GM12878 (cell line): ENCODE results near the gene GJA4. TPM values are rescaled to one million over a fixed set of nuclear protein-coding genes. Genes with fewer than 3 reads are reported as not detected.
"Not testable (repeated sequence)": the region's sequence is repeated elsewhere in the genome, so short reads cannot be mapped to it uniquely, and the experiment has no call there.

Experiments used
- ATAC-seq: fragments of 200-7000 bp; cut with Tn5 transposase; 3 replicates; pipeline ENCODE4 v1.9.1; 2020; ENCODE audit warnings: mild to moderate bottlenecking, moderate library complexity
- BruUV-seq: library from RNA; stranded (reverse); fragments of 400-500 nt; replicated peaks from 2 replicates; lab custom pipeline; 2021; lab: Mats Ljungman, UMichigan
- CTCF ChIA-PET: fragments of 300-600 bp; sonication (Branson Sonifier 250); formaldehyde crosslinking; extraction: SDS; loops from one replicate; lab custom pipeline; 2021; ENCODE audit warnings: inconsistent platforms; lab: Yijun Ruan, JAX
- POLR2A ChIA-PET: fragments of 350-600 bp; formaldehyde crosslinking; extraction: SDS; loops from one replicate; lab custom pipeline; 2021; ENCODE audit warnings: inconsistent platforms; lab: Charles Lee
- RAD21 ChIA-PET: fragments of 300-600 bp; sonication (Branson Sonifier 250); formaldehyde crosslinking; loops from one replicate; lab custom pipeline; 2023; ENCODE audit warnings: antibody characterized with exemption; ENCODE audit not compliant: unreplicated experiment; lab: Charles Lee
- SMC1A ChIA-PET: fragments of 300-600 bp; sonication (Branson Sonifier 250); formaldehyde crosslinking; loops from one replicate; lab custom pipeline; 2023; ENCODE audit not compliant: unreplicated experiment, uncharacterized antibody; lab: Charles Lee
- DNase-seq: peaks from one replicate; pipeline ENCODE4 v3.0.0-alpha.2; 2011; ENCODE audit warnings: low read depth, low spot score
- FAIRE-seq: peaks from 3 replicates; lab custom pipeline; 2011; peaks lifted over from hg19 to GRCh38; lab: Jason Lieb, UNC
- H2AFZ ChIP-seq: 2 replicates; pipeline ENCODE4 v1.6.0; 2011; ENCODE audit warnings: low read depth, low read length, control low read depth; ENCODE audit not compliant: control insufficient read depth
- H3K27ac ChIP-seq: 2 replicates; pipeline ENCODE4 v1.5.1; 2011; ENCODE audit warnings: control low read depth; ENCODE audit not compliant: control insufficient read depth, insufficient read depth
- H3K27me3 ChIP-seq, 2 experiments: replicated peaks in 1 of 2; 2 replicates each; pipeline versions ENCODE4 v1.6.0 to v1.6.1; 2011; ENCODE audit warnings: low read length in 1 of 2; ENCODE audit not compliant: control insufficient read depth in 2 of 2, insufficient read depth in 2 of 2
- H3K36me3 ChIP-seq, 2 experiments: 2 replicates each; pipeline ENCODE4 v1.5.1; 2011; ENCODE audit warnings: low read length in 1 of 2; ENCODE audit not compliant: control insufficient read depth in 2 of 2, insufficient read depth in 2 of 2
- H3K4me1 ChIP-seq: 2 replicates; pipeline ENCODE4 v1.6.1; 2011; ENCODE audit warnings: mild to moderate bottlenecking, low read length, moderate library complexity, mixed read lengths; ENCODE audit not compliant: control insufficient read depth, insufficient read depth
- H3K4me2 ChIP-seq: 2 replicates; pipeline ENCODE4 v1.6.0; 2011; ENCODE audit warnings: control low read depth; ENCODE audit not compliant: control insufficient read depth, insufficient read depth
- H3K4me3 ChIP-seq: fragments of 200-600 bp; sonication (generic); 2 replicates; pipeline ENCODE4 v1.5.1; 2016
- H3K79me2 ChIP-seq: 2 replicates; pipeline ENCODE4 v1.6.0; 2011; ENCODE audit warnings: low read length; ENCODE audit not compliant: control insufficient read depth, insufficient read depth
- H3K9ac ChIP-seq: 2 replicates; pipeline ENCODE4 v1.8.0; 2011; ENCODE audit warnings: low read length, control low read depth, mixed read lengths; ENCODE audit not compliant: control insufficient read depth, insufficient read depth
- H3K9me3 ChIP-seq: replicated peaks from 3 replicates; pipeline ENCODE4 v1.5.1; 2011; ENCODE audit warnings: mild to moderate bottlenecking, low read length; ENCODE audit not compliant: control insufficient read depth, insufficient read depth
- H4K20me1 ChIP-seq: 2 replicates; pipeline ENCODE4 v1.6.0; 2011; ENCODE audit not compliant: control insufficient read depth, insufficient read depth
- BRCA1 ChIP-seq: IDR thresholded peaks from 2 replicates; pipeline ENCODE4 v1.6.1; 2011; ENCODE audit warnings: low read depth, low read length, improper control_type of control experiment
- HDAC2 ChIP-seq: fragments of 200-600 bp; sonication (generic); IDR thresholded peaks from 2 replicates; pipeline ENCODE4 v1.6.1; 2017
- RAD51 ChIP-seq: fragments of 450-650 bp; IDR thresholded peaks from 2 replicates; pipeline ENCODE4 v1.6.1; 2016; ENCODE audit warnings: moderate library complexity, mild to moderate bottlenecking, inconsistent platforms
- RBBP5 ChIP-seq: fragments of 200-600 bp; sonication (generic); conservative IDR thresholded peaks from 2 replicates; pipeline ENCODE4 v1.6.1; 2016
- RUNX3 ChIP-seq: IDR thresholded peaks from 2 replicates; pipeline ENCODE4 v1.6.1; 2012; ENCODE audit warnings: low read length, inconsistent platforms
- SMAD1 ChIP-seq: fragments of 450-650 bp; IDR thresholded peaks from 2 replicates; pipeline ENCODE4 v1.6.1; 2018; ENCODE audit warnings: mild to moderate bottlenecking, low read depth; ENCODE audit not compliant: partially characterized antibody
- SMC3 ChIP-seq: IDR thresholded peaks from 2 replicates; pipeline ENCODE4 v1.6.1; 2011; ENCODE audit warnings: low read length, improper control_type of control experiment, borderline replicate concordance
- SPI1 ChIP-seq: IDR thresholded peaks from 2 replicates; pipeline ENCODE4 v1.6.1; 2011; ENCODE audit warnings: low read depth, mild to moderate bottlenecking, low read length, moderate library complexity, borderline replicate concordance; ENCODE audit not compliant: insufficient read depth
- TBL1XR1 ChIP-seq: IDR thresholded peaks from 2 replicates; pipeline ENCODE4 v1.6.1; 2012; ENCODE audit warnings: low read depth, low read length, improper control_type of control experiment
- ZSCAN29 ChIP-seq: fragments of 450-650 bp; IDR thresholded peaks from 2 replicates; pipeline ENCODE4 v1.6.1; 2017; ENCODE audit warnings: mild to moderate bottlenecking, moderate library complexity
- WGBS: methylation state at CpG from one replicate; pipeline ENCODE4 v1.1.6; 2016; ENCODE audit warnings: low lambda C conversion rate; ENCODE audit not compliant: insufficient replicate concordance, insufficient coverage; ENCODE audit errors: missing lambda C conversion rate; 5-methylcytosine and 5-hydroxymethylcytosine counted together
- in situ Hi-C: fragments of 300-500 bp; cut with MboI; formaldehyde crosslinking; loops from 9 replicates; pipeline ENCODE4 v1.14.3; 2018; ENCODE audit warnings: mixed read lengths
- intact Hi-C: fragments of 100-400 bp; cut with micrococcal nuclease; formaldehyde crosslinking; loops from one replicate; pipeline ENCODE4 v1.14.2; 2022; ENCODE audit not compliant: unreplicated experiment
- polyA plus RNA-seq, 11 experiments: library from polyadenylated mRNA; depleted of rRNA in 4 of 11; unstranded in 6 of 11; stranded (reverse) in 5 of 11; fragments of >200 nt; fragmentation: Nextera tagmentation in 4 of 11; fragmentation: Illumina TruSeq in 1 of 11; extraction: Ambion mirVana in 4 of 11; extraction: Trizol in 1 of 11; gene quantifications; 1 replicate in 1 of 11; 2 replicates in 10 of 11; pipeline versions ENCODE4 v1.2.1 to v1.2.3, GENCODE V29; 2011 to 2016; ENCODE audit warnings: inconsistent platforms in 2 of 11, missing spikeins in 2 of 11, low read depth in 1 of 11
- total RNA-seq, 4 experiments: library from RNA; depleted of rRNA in 3 of 4; stranded (reverse); fragments of >200 nt in 3 of 4; fragmentation: Illumina TruSeq in 1 of 4; extraction: Trizol in 1 of 4; gene quantifications; 2 replicates each; pipeline versions ENCODE4 v1.2.1 to v1.2.3, GENCODE V29; 2013 to 2021
- TF ChIP-seq, protein P1 (sequence below): fragments of 450-650 bp; IDR thresholded peaks from 2 replicates; pipeline ENCODE4 v1.6.1; 2014; ENCODE audit warnings: mild to moderate bottlenecking
- TF ChIP-seq, protein P2 (sequence below): fragments of 450-650 bp; formaldehyde crosslinking; IDR thresholded peaks from 2 replicates; pipeline ENCODE4 v1.4.0; 2020; ENCODE audit warnings: mild to moderate bottlenecking, moderate library complexity

Gene GJA4
- total and polyA plus RNA-seq, 10 of the 15 experiments (the other 5 are each of a cell fraction or from before 2014, with no cell fraction given) = 0.09 to 0.18 TPM; not detected in 8

DNA sequence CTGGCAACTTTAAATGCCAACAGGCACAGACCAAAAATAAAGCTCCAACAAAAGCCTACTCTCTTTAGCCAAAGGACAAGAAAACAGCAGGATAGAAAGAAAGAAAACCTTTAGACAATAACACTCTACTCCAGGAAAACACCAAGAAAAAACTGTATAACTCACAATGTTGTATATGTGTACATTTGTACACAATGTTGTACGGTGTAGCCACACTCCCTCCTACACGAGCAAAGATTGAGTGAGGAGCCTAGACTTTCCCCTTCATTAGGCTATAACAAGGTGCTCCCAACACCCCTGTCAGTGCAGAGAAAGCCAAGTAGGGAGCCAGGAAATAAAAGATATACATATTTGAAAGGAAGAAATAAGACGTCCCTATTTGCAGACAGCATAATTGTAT lies 24.0 kb downstream of the GJA4 start:
- ChIA-PET RAD21 (no interaction called here), CTCF (interaction anchor here (0.9 to 1.4 kb wide), 2 partner anchors 10 to 49 kb away, joined by 4 to 5 read pairs; no protein-coding TSS in a partner anchor), POLR2A (no interaction called here), SMC1A (no interaction called here)
- no peak overlapping the region for H3K4me3 ChIP-seq
- BruUV-seq = no TSS peak
- no peaks in the 10 kb centered on the region for H3K27me3 ChIP-seq
- H4K20me1 ChIP-seq = no peaks in the 10 kb centered on the region
- no peak overlapping the region for H2AFZ ChIP-seq
- no peaks in the 10 kb centered on the region for H3K36me3 ChIP-seq
- DNase-seq (no peak), FAIRE-seq (no peak), ATAC-seq (no peak)
- in situ Hi-C loops = no loop called here
- intact Hi-C loops = no loop called here
- H3K4me1 ChIP-seq = no peaks in the 10 kb centered on the region
- no peaks in the 10 kb centered on the region for H3K79me2 ChIP-seq
- WGBS = 40% methylated on average over 3 of the region's 3 CpGs
- TF ChIP-seq SMC3 = no peak
- TF ChIP-seq, protein P1, sequence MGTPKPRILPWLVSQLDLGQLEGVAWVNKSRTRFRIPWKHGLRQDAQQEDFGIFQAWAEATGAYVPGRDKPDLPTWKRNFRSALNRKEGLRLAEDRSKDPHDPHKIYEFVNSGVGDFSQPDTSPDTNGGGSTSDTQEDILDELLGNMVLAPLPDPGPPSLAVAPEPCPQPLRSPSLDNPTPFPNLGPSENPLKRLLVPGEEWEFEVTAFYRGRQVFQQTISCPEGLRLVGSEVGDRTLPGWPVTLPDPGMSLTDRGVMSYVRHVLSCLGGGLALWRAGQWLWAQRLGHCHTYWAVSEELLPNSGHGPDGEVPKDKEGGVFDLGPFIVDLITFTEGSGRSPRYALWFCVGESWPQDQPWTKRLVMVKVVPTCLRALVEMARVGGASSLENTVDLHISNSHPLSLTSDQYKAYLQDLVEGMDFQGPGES = no peak
- no peak for TF ChIP-seq RBBP5
- no peak for TF ChIP-seq SMAD1
- no peak for TF ChIP-seq HDAC2
- TF ChIP-seq TBL1XR1 = no peak
- no peak for TF ChIP-seq ZSCAN29
- TF ChIP-seq RAD51 = no peak
- no peak for TF ChIP-seq BRCA1
- no peak for TF ChIP-seq RUNX3
- TF ChIP-seq, protein P2, sequence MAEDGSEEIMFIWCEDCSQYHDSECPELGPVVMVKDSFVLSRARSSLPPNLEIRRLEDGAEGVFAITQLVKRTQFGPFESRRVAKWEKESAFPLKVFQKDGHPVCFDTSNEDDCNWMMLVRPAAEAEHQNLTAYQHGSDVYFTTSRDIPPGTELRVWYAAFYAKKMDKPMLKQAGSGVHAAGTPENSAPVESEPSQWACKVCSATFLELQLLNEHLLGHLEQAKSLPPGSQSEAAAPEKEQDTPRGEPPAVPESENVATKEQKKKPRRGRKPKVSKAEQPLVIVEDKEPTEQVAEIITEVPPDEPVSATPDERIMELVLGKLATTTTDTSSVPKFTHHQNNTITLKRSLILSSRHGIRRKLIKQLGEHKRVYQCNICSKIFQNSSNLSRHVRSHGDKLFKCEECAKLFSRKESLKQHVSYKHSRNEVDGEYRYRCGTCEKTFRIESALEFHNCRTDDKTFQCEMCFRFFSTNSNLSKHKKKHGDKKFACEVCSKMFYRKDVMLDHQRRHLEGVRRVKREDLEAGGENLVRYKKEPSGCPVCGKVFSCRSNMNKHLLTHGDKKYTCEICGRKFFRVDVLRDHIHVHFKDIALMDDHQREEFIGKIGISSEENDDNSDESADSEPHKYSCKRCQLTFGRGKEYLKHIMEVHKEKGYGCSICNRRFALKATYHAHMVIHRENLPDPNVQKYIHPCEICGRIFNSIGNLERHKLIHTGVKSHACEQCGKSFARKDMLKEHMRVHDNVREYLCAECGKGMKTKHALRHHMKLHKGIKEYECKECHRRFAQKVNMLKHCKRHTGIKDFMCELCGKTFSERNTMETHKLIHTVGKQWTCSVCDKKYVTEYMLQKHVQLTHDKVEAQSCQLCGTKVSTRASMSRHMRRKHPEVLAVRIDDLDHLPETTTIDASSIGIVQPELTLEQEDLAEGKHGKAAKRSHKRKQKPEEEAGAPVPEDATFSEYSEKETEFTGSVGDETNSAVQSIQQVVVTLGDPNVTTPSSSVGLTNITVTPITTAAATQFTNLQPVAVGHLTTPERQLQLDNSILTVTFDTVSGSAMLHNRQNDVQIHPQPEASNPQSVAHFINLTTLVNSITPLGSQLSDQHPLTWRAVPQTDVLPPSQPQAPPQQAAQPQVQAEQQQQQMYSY (CRISPR knock-in tag) = no peak
- no peak for TF ChIP-seq SPI1
- H3K4me2 ChIP-seq = no peak overlapping the region
- no peaks in the 10 kb centered on the region for H3K9me3 ChIP-seq
- H3K9ac ChIP-seq = no peak overlapping the region
- H3K27ac ChIP-seq = no peak overlapping the region

DNA sequence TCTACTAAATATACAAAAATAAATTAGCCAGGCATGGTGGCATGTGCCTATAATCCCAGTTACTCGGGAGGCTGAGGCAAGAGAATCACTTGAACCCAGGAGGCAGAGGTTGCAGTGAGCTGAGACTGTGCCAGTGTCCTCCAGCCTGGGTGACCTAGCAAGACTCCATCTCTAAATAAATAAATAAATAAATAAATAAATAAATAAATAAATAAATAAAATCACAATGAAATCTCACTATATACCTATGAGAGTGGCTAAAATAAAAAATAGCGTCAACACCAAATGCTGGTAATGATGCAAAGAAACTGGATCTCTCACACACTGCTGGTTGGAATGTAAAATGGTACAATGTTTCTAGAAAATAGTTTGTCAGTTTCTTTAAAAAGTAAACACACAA lies 26.1 kb downstream of the GJA4 start:
- POLR2A ChIA-PET, H4K20me1 ChIP-seq, H3K4me2 ChIP-seq, H3K9ac ChIP-seq, SMC1A ChIA-PET, in situ Hi-C loops, H3K4me3 ChIP-seq, H3K27me3 ChIP-seq, DNase-seq, H3K36me3 ChIP-seq, BruUV-seq, H3K79me2 ChIP-seq, H3K9me3 ChIP-seq, RAD21 ChIA-PET, intact Hi-C loops, H3K4me1 ChIP-seq, H3K27ac ChIP-seq, H2AFZ ChIP-seq, ATAC-seq, CTCF ChIA-PET, FAIRE-seq: not testable (repeated sequence)
- 65% methylated on average over 2 of the region's 2 CpGs for WGBS
